ENCODE measurements around the gene ANKIB1.

ANKIB1 gene

DNA sequence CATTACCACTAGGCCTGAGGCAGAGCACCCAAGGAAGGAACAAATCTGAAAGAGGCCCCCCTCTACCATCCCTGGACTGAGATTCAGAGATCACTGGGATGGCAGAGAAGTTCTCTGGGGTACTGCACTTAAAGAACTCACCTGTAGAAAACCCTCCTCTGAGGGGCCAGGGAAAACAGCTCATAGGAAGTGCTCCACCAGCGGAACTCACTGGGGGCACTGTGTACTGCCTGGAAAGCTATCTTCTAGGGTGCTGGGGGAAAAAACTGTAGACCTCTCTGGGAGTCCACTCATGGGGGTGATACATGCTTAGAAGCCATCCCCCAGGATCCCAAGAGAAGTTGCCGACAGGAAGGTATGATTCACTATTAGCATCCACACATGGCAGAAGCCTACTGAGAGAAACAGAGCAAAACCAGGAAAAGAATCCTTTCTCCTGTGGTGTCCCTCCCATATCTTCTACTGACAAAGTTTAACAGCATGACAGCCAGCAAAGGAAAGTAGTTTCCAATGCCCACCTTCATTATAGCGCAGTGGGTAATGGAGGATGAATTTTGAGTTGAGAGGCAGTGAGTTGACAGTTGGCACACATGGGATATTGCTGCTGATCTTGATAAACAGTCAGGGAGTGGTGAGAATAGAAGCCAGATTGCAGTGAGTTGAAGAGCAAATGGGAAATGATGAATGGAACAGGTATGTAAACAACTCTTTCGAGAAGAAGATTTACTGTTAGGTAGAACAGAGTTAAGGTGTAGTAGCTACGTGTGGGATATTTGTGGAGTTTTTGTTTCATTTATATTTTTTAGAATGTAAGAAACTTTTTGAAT is 20.9 kb downstream of the ANKIB1 start:
- DNase-seq (ENCODE audit: low read depth in 3 of 3) = no peak

DNA sequence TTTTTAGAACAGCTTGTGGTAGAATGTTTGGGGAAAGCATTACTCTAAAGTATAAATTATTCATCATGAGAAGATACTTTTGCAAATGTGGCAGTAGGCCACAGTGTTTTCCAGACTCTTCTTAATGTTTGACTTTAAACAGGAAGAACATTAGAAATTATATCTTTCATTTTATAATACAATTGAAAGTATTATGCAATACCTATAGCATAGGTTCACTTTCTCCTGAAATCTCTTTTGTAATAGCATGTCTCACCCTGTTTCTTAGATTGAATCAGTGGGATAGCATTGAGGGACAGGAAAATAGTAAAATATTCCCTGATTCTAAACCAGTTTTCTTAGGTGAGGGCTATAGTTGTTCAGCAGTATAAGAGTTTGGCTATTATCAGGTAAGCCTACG is 23.1 kb downstream of the ANKIB1 start:
- DNase-seq (ENCODE audit: low read depth in 3 of 3) = no peak

DNA sequence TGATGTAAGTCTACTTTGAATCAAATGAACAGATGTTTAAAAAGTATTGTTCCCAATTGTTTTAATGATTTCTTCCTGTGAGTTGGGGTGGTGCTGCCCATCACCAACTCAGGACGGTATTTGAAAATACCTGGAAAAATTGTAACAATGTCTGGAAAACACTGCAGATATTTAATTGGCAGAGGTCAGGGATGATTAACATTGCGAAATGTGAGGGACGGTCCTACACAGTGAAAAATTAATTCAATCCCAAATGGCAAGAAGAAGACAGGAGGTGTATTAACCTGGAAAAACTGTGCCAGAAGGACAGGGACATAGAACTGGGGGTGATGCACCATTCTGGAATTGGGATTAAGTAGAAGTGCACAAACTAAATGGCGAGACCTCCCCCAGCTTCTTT is 29.6 kb downstream of the ANKIB1 start:
- DNase-seq (ENCODE audit: low read depth in 3 of 3) = no peak

DNA sequence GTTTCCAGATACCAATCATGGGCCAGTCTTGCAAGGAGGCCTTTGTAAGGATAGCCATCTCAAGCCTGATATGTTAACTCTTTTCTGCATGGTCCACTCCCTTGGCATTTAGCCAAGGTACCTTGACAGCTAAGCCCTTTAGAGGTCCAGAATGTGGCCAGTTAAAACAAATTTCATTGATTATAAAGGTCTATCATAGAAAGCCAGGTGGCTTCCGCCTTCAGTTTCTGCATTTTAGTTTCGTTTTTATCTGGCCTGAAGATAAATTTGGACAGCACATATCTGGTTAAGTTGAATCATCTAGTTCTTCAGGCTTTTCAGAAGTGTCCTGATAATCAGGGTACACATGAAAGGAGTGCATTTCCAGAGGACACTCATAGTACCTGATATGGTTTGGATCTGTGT is 30.7 kb downstream of the ANKIB1 start:
- no peak for DNase-seq (ENCODE audit: low read depth in 3 of 3)

DNA sequence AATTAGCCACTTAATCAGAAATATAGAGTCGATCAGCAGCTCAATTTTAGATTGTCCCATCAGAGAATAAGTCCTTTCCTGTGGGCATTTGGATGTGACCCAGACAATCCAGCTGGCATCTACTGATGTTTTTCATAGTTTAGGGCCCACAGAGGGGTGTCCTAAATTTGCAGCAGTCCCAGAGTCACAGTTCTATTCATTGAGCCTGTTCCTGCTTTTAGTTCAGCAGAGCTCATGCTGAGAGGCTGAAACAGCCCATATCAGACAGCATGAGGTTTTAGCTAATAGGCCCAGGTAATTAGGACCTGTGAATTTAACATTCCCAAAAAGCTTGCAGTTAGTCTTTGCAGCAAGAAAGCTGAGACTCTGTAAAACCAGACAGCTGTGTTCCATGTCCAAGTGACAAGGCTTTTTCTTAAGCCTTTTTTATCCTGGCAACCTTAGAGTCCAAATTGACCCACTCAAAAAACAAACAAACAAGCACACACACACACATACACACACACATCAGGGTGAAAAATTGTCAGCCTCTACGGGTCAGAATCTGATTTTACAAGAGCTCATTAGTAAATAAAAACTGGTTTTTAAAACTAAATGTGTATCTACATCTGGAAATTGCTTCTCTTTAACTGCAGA is 33.7 kb downstream of the ANKIB1 start:
- no peak for DNase-seq (ENCODE audit: low read depth in 3 of 3)

DNA sequence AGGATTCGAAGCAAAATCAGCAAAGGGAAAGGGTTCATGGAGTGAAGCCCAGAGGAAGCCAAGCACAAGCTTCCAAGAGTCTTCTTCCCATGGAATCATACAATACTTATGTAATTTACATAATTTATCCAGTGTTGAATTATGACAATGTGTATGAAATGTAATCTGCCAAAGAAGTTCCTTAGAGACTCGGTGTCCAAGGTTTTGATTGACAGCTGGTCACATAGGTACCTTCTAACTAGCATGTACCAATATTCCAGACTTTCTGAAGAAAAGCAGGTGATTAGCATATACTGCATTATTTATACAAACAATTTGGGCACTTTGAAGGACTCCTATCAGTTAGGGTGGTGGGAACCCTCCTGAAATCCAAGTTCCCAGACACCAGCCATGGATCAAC is 35.3 kb downstream of the ANKIB1 start:
- no peak for DNase-seq (ENCODE audit: low read depth in 3 of 3)

DNA sequence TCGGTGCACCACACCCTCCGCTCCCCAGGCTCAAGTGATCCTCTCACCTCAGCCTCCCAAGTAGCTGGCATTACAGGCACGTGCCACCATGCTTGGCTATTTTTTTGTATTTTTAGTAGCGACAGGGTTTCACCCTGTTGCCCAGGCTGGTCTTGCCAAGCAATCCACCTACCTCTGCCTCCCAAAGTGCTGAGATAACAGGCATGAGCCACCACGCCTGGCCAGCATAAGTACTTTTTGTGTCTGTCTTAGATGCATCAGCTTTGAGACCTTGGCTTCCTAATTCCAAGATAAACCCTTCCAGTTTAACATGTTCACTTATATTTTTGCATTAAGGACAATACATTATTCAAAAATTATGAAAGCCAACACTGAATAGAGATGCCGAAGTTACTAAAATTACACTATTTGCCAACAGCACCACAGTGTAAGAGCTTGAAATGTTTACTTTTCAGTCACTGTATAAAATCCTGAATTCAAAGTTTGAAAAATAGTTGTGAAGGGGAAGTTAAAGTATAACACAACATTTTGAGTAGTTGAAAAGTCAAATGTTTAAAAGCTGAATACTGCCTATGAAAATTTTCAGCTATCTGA is 36.5 kb downstream of the ANKIB1 start:
- DNase-seq (ENCODE audit: low read depth in 3 of 3) = no peak

DNA sequence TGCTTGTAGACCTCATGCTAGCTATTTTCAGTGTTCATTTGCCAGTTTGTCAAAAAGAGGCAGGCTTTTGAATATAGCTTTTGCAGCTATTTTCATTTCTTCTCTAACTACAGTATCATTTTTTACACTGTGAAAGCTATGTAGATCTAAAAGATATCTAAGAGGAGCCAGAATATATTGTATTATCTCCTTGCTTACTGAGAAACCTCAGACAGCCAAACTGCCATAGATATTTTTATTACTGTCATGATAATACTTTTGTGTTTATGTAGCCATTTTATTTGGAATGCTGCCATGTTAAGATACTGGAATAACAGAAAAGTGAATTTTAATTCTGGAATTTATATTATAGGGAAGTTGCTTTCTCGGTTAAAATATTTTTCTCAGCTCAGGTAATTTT is 37.2 kb downstream of the ANKIB1 start:
- DNase-seq (ENCODE audit: low read depth in 3 of 3) = no peak

DNA sequence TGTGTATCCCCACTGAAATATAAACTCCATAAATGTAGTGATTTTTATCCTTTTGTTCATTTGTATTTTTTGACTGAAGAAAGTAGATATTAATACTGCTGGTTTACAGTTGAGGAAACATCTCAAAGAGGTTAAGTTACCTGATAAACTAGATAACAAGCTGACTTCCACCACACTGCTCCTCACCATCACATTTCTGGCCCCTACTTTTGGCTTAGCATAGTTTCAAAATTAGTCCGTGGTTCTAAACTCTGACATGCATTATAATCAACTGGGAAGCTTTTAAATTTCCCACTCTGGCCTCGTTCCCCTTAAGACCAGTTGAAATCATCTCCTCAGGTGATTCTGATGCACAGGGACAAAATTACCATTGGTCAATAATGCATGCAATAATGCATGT is 43.5 kb downstream of the ANKIB1 start:
- no peak for DNase-seq (ENCODE audit: low read depth in 3 of 3)

DNA sequence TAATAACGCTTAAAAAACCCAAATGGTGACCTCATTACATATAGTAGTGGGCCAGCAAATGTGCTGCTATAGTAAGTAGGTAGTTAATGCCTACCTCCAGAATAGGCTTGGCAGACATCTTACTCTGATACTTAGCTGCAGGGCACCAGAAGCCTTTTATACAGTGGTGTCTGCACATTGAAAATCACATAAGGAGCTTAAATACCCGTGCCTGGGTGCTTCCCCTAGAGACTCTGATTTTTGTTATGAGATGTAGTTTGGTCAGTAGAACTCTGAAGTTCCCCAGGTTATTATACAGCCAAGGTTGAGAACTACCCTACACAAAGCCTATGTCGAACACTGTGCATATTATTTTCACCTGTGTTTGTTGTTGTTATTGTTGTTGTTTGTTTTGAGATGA is 47.2 kb downstream of the ANKIB1 start:
- no peak for DNase-seq (ENCODE audit: low read depth in 3 of 3)

DNA sequence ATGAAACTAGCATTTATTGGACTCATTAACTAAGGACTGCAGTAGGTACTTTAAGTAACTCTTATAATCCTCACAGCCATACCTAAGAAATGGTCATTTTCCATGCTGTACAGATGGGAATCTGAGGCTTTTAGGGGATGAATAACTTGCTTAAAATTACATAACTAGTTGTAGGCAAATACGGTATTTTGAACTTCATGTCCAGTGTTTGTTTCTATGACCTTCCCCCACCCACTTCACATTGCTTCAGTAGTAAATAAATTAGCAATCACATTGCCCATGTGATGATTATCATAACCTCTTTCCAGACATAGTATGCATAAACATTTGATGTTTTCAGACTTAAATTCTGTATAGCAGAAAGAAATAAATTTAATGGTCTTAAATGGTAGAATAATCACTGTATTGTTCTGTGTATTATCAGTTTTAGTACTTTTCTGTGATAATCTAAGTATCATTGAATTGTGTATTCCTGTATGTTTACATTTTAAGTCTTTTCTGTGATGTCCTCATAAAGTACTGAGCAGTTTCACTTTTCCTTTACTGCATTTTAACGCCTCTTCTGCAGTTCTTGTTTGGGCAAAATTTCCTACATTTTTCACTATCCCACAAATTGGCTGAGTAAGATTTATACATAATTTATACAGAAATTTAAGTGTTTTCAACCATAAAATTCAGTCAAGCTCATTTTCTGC is 48.3 kb downstream of the ANKIB1 start:
- no peak for DNase-seq (ENCODE audit: low read depth in 3 of 3)

DNA sequence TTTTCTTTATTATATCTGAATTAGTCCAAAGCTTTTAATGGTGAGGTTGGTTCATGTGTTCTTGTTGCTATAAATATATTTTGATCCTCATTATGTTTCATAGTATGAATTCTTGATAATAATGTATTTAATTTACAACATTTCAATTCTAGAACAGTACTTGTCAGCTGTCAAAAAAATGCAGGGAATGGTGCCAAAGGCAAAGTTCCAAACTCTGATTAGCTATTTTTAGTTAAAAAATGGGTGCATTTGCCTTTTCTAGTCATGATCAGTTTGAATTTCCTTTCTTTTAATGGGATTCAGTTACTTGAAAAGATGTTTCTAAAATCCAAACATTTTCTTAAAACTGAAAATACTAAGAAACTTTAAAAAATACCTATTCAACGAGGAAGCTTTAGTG is 49.6 kb downstream of the ANKIB1 start:
- DNase-seq (ENCODE audit: low read depth in 3 of 3) = no peak

DNA sequence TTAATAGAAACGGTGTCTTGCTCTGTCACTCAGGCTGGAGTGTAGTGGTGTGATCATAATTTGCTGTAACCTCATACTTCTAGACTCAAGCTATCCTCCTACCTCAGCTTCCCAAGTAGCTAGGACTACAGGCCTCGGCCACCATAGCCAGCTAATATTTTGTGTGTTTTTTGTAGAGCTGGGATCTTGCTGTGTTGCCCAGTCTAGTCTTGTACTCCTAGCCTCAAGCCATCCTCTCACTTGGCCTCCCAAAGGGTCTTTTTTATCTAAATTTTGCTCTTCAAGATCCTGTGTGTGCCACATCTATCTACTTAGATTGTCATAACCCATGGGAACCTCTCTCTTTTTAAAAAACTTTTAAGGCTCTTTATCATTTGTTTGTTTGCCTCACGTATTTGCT is 50.5 kb downstream of the ANKIB1 start:
- no peak for DNase-seq (ENCODE audit: low read depth in 3 of 3)

DNA sequence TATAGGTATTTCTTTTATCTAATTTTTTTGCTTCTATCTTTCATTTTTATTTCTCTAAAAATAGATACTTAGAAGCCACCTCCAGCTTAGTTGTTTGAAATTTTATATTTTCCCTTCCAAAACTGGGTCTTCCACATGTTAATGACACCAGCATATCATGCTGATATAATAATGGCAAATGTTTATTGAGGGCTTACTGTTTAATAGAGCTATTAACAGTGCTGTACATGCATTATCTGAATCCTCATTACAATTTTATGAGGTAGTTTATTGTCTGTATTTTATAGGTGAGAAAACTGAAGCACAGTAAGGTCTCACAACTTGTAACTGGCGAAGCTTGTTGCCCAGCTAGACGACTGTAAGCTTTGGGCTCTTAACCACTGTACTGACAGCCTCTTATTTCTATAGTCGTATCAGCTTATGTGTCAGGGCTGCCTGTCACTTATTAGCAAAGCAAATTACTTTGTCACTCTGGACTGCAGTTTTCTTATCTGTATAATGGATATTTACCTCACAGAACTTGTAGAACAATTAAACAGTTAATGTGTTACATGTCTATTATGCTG is 51.2 kb downstream of the ANKIB1 start:
- DNase-seq (ENCODE audit: low read depth in 3 of 3) = no peak

DNA sequence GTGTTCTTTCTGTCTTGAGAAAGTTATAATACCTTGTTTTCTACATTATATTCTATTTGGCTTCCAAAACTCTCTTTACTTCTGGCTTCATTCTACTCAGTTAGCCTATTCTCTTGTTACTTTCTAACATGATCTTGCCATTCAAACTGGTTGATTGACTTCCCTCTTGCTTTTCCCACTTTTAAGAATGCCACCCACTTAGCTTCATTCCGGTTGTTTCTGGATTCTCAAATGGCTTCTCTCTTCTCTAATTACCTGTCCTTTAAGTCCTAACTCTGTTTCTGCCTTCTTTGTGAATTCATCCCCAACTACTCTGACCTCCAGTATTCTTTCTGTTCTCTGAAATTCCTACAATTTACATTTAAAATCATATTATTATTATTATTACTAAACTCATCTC is 52.0 kb downstream of the ANKIB1 start:
- DNase-seq (ENCODE audit: low read depth in 3 of 3) = no peak

DNA sequence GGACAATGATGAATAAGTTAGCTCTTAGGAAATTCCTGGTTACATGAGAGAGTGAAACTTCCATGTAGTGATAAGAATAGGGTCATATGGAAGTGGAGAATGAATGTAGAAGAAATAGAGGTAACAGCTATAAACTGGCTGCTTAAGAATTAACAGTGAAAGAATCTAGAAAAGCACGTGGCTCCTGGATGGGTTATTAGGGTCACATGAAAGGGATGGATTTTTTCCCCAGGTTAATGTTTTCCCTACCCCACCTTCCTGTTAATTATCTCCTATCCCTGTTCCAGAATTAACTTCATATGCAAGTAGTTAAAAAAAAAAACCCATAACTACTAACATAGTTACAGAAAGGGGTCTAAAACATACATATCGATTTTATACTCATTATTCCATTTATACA is 58.0 kb downstream of the ANKIB1 start:
- no peak for DNase-seq (ENCODE audit: low read depth in 3 of 3)

DNA sequence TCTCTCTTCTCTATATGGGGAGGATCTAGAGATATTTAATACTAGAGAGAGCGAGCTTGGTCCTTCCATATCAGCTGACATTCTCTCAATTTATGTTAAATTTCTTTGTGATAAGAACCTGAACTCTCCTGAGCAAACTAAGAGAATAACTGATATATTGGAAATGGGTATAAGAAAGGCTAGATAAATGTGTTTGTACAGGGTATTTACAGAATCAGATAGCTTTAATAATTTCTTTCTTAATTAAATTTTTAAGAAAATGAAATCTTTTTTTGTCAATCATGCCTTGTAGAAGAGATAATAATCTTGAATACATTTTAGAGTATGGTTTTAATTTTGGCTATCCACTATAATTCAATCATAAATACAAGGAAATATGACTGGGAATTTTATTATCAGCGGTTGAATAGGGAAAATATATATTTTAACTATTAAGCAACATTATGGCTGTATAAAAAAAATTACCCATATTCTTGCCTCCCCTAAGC is 58.7 kb downstream of the ANKIB1 start:
- DNase-seq (ENCODE audit: low read depth in 3 of 3) = no peak

DNA sequence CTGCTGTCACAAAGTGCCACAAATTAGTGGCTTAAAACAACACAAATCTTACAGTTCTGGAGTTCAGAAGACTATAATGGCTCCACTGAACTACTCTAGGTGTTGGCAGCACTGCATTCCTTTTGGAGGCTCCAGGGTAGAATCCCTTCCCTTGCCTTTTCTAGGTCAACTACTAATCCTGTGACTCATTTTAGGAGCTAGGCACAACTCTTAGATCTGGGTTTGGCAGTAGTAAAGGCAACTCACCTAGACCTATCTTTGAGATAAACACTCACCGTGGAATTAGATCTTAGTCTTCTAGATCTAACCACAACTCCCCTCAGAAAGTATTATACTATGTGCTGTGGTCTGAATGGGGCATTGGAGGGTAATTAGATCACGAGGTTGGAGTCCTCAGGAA is 60.4 kb downstream of the ANKIB1 start:
- no peak for DNase-seq (ENCODE audit: low read depth in 3 of 3)

DNA sequence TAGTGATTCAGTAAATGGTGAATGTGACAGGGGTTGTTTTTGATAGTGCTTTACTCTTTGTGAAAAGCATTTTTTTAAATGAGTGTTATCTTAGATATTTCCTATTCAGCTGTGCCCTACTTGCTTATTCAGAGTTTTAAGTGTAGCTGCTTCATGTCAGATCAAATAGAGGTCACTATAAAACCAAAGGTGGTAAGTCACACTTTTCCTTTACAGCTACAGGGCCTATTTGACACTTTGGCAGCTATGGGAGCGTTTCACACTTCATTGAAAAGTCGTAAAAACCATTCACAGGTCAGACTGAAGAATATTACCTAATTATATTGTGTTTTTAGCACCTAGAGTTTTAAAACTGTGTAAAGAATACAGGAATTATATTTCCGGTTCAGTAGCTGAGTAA is 67.3 kb downstream of the ANKIB1 start:
- DNase-seq (ENCODE audit: low read depth in 3 of 3) = no peak

DNA sequence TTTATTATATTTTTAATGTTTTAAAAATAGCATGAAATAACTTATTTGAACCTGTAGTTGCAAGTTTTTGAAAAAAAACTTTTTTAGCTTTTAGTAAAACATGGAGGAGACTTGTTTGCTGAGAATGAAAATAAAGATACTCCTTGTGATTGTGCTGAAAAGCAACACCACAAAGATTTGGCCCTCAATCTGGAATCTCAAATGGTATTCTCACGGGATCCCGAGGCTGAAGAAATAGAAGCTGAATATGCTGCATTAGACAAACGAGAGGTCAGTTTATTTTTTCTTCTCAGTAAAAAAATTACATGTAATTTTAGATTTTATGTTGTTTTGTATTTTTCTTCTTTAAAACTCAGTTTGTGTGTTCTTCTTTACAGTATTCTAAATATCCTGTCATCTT is 73.5 kb downstream of the ANKIB1 start:
- no peak for DNase-seq (ENCODE audit: low read depth in 3 of 3)

DNA sequence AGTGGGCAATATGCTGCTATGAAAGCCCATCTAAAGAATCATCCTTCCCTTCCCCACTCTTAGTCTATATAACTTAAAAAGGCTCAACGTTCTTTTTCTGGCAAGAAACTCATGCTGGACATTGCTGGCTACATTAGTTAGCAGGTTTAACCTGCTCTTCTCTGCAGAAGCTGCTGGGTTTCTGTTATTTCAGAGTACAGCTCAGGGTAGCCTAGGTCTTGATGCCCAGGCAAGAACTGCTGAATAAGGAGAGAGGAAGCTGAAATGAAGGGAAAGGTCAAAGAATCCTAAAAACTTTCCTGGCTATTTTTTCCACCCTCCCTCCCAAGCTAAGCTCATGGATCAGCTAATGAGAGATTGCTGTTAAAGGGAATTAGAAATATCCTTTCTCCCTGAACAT is 79.4 kb downstream of the ANKIB1 start:
- no peak for DNase-seq (ENCODE audit: low read depth in 3 of 3)

DNA sequence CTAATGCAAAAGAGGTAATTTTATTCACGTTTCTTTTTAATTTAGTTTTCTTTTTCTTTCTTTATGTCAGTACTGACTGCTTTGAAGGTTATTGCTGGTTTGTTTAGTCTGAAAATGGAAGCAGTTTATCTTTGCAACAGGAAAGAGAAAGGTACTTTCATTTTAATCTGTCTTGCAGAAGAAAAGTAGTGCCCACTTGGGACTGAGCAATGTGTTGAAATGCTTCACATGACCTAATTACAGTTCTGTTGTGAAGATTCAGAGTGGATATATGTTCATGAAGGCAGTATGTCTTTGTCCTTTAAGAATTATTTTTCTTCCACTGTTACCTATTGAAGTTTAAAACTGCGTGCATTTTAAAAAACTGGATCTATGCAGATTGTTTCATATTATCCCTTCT is 80.1 kb downstream of the ANKIB1 start:
- DNase-seq (ENCODE audit: low read depth in 3 of 3) = no peak
